Posterior vena cava (tissue), 2 donors: ENCODE results near the gene NPAS3. TPM values are rescaled to one million over a fixed set of nuclear protein-coding genes. Genes with fewer than 3 reads are reported as not detected.

Experiments used
- DNase-seq: peaks from one replicate; pipeline ENCODE4 v3.0.0-alpha.2; 2020; ENCODE audit warnings: low spot score
- intact Hi-C, 2 donors: fragments of 100-400 bp; cut with DNase I; formaldehyde crosslinking; loops; one replicate each; pipeline versions ENCODE4 v1.14.1 to v1.14.2; 2022 to 2023
- total RNA-seq, 2 donors: library from RNA; stranded (reverse); fragmentation: NEBNext Ultra II Directional; extraction: Animal tissue kit (Norgen Biotek cat#: 25700); gene quantifications; one replicate each; pipeline ENCODE4 v1.2.1, GENCODE V29; 2021
- donor health status: DM: yes; HTN: yes; CAD: no.
- donor health status: DM: yes; HTN: yes; CAD: no.

The NPAS3 gene
- total RNA-seq, 2 donors from 2014 or later: 1.3 to 2.6 TPM

DNA sequence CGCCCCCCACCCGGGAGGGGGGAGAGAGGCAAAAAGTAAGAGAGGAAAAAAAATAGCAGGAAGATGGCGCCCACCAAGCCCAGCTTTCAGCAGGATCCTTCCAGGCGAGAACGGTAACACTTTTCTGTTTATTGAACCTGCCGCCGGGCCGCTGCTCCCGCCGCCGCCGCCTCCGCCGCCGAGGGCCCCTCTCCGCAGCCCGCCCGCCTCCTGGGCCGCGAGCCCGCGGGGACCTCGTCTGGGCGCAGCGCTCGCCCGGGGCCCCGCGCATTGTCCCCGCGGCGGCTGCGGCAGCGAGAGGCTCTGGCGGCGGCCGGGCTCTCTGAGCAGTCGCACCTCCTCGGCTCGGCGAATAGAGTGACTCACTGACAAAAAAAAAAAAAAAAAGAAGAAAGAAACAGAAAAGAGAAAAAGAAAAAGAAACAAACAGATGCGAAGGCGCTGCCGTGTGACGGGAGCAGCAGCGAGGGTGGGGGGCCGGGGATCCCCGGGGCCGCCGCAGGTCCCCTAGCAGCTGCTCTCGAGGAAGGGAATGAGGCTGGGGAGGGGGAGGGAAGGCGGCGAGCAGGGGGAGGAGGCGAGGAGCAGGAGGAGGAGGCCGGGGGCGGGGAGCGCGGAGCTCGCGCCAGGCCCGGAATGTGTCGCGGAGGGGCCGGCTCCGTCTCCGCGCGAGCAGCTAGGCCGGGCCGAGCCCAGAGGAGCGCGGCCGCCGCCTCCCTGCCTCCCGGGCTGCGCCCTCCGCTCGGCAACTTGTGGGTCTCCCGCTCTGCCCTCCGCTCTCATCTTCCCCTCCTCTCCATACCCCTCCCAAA, 781 bp downstream of the NPAS3 start:
- intact Hi-C loops: no loop called here
- peak; percentile 91 for DNase-seq

DNA sequence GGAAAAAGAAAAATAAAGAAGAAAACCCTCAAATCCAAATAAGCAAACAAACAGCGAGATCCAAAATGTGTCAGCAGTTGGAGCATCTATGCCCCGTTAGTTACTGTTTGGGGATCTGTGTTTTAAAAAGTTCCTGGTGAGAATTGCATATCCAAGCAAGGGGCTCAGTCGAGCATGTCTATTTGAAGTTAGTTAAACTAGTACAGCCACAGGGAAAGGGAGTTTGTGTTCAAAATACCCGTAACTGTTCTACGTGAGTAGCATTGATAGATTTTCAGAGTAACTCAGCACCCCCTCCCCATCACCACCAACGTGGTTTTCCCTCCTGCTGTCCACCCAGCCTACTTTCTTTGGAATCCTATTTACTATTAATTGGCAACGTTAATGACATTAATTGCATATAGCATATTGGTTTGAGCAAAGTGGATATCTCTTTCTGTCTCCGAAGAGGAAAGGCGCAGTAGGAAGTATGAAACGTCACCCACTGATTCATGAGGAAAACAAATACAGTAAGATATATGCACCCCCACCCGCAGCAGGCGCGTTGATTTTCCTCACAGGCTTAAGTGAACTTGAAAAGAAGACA, 1.5 kb downstream of the NPAS3 start:
- intact Hi-C loops: no loop called here
- DNase-seq: no peak

DNA sequence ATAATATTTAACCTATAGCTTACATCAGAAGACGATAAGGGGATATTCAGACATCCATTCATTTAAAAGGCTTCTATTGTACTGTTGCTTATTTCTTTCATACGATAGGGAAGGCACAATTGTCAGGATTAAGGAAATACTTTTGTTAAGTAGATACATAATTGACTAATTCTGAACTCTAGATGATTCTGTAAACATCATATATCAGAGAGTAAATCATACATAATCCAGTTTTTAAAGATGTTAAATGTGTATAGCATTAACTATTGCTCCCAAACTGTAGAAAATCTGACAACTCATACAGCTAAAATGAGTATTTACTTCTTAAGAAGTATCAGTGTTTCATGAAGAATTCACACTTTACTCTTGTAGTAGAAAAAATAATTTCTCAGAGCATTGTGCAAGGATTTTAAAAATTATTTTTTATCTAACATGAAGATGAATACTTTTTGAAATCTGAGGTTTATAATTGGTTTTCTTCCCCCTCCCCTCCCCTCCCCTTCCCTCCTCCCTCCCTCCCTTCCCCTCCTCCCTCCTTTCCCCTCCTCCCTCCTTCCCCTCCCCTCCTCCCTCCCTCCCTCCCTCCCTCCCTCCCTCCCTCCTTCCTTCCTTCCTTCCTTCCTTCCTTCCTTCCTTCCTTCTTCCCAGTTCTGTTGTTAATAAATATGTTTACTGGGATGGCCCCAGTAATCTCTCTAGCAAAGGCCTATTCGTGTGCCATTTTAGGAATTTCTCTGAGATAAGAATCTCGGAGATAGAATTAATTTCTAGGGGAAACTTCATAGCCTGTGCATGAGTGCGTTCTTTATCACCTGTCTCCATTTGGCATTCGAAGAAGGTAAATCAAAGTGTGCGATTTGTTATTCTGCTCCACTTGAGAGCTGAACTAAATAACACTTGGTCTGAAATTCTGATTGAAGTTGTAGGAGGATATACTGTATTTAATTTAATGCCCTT, 2.3 kb downstream of the NPAS3 start:
- DNase-seq: no peak
- intact Hi-C loops: no loop called here

DNA sequence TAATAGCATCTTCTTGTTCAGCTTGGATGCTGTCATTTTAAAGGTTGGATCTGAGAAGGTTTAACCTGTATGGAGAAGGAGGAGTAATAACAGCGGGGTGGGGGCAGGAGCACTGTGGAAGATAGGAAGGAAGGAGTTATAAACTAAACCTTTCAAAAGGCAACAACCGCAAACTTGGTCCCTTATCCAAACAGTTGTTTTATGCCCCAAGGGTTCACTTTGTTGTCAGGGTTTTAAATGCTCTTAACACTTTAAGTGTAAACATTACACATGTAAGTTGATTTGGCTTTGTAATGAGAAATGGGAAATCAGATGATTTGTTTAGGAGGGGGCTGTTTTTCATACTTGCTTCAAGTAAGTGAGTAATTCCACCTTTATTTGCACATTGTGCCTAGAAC, 3.0 kb downstream of the NPAS3 start:
- no peak for DNase-seq
- intact Hi-C loops: no loop called here

DNA sequence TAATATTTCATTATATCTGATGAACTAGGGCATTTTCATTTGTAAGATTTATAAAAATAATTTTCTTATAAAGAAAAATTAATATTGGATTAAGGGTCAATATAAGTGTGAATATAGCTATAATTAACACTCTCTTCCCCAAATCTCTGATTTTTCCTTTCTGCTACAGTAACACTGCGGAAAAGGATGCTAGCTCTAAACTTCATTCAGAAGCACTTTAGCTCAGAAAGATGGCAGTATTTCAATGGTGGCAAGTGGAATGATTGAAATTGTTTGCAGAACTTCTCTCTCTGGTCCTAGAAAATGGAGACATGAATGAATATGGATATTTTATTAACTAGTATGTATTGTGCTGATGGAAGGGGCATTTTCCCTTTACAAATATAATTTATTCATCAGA, 8.4 kb downstream of the NPAS3 start:
- intact Hi-C loops: no loop called here
- DNase-seq: no peak

DNA sequence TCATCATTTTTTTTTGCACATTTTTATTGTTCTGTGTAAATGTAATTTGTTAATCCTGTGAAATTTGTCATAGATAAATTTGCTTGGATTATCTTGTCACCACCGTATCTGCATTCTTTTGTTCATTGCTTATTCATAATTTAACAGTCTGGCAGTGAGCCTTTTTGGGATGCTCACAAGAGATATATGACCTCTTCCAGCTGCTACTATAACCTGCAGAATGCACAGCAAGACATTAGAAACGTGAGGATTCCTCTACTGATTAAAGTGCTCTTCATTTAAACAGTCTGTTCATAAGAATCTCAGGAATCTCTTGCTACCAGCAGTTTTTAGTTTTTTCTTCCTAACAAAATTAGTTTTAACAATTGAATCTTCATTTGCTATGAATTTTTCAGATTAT, 9.1 kb downstream of the NPAS3 start:
- intact Hi-C loops: no loop called here
- no peak for DNase-seq

DNA sequence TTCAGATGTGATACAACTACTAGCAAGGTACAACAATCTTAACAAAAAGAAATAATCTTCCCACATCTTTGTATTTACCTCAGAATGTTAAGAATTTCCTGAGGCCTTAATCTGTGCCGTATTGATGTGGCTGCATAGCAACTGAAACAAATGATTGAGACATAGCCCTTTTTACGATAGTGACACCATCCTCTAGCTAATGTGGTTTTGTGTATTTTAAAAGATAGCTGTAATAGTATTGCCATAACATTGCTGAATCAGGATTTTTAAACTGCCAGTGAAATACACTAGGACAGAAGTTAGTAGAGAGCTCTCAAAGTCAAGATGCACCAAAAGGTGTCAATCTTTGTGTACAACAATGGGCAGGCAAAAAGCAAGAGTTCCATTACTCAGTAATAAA, 11.9 kb downstream of the NPAS3 start:
- intact Hi-C loops: no loop called here
- no peak for DNase-seq

DNA sequence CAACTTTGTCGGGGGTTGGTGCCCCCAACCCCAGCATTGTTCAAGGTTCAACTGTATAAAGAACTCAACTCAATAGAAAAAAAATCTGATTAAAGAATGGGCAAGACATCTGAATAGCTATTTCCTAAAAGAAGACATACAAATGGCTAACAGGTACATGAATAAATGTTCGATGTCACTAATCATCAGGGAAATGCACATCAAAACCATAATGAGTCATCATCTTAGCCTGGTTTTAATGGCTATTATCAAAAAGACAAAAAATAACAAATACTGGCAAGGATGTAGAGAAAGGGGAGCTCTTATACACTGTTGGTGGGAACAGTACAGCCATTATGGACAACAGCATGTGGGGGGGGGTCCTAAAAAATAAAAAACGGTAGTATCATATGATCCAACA, 28.7 kb downstream of the NPAS3 start:
- intact Hi-C loops: no loop called here
- no peak for DNase-seq

DNA sequence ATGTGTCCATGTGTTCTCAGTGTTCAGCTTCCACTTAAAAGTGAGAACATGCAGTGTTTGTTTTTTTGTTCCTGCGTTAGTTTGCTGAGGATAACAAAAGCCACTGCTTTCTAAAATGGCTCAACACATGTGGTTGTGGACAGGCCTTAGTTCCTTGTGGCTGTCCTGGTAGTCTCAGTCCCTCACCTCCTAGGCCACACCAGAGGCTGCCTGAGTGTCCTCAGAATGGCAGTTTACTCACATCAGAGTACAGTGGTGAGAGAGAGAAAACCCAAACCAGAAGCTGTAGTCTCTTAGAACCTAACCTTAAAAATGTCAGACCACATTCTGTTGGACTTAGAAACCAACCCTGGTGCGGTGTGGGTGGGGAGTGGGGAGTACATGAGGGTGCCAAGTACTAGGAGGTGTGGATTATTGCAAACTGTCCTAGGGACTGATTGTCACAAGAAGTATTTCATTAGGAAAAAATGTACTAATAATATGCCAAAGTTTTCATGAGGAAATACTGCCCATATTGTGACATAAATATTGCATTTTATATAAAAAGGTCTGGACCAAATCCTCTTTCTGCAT, 30.4 kb downstream of the NPAS3 start:
- intact Hi-C loops: no loop called here
- DNase-seq: no peak

DNA sequence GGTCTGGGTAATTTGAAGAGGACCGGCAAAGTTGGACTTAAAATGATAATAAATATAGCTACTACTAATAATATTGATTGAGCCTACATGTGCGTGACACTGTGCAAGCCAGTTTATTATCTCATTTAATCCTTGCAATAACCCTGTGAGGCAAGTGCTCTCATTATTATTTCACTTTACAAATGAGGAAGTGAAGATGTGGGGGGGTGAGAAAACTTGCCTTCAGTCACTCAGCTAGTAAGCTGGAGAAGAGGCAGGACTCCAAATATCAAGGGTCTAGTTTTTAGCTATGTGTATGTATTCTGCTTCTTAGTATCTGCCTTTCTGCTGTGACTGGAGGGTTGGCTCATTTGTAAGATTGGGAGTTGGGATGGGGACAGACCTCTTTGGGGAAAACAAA, 39.2 kb downstream of the NPAS3 start:
- DNase-seq: no peak
- intact Hi-C loops: no loop called here

DNA sequence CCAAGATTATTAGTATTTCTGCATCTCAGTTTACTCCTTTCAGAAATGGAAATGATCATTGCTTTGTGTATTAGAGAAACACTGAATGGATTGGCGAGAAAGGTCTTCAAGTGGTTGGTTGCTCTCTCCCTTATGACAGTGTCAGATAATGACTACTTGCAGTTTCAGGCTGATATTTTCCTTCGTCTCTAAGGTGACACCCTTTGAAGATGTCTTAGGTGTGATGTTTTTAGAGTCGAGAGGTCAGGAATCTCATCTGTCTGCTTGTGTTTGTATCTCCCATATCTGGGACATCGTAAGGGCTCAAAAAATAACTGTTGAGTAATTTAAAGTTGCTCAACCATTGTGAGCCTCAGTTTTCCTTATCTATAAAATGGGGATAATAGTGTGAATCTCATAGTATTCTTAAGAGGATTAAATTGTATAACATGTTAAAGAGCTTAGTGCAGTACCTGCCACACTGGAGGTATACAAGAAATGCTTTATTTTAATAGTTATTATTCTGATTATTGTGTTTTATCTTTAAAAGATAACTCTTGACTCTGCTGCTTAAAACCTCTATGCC, 40.1 kb downstream of the NPAS3 start:
- no peak for DNase-seq
- intact Hi-C loops: no loop called here

DNA sequence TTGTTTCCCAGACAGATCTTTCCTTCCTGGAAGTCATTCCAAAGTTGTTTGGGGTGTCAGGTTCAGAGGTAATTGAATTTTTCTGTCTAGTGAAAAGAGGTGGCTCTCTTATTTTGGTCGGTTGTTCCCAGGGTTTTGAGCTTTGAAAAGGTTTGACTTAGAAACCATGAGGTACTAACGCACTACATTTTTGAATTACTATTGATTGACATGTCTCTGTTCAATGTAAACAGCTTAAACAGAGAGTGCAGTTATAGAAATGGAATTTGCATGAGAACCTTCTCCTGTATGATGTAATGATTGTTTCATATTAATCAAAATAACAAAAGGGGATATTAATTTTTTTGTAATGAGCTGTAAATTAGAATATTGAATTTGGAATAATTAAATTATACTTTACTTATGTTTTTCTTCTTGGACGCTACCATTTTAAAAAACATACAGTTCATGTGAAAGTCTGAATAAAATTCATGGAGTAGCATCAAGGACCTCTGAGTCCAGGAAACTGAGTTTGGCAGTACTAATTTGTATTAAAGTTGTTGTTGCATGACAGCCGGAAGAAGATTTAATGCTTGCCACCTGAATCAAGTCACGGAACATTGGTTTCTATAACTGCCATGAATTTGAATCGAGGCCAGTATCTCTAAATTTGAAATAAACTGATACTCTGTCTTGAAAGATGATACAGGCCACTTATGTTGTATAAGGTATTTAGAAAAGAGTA, 41.7 kb downstream of the NPAS3 start:
- DNase-seq: no peak
- intact Hi-C loops: no loop called here

DNA sequence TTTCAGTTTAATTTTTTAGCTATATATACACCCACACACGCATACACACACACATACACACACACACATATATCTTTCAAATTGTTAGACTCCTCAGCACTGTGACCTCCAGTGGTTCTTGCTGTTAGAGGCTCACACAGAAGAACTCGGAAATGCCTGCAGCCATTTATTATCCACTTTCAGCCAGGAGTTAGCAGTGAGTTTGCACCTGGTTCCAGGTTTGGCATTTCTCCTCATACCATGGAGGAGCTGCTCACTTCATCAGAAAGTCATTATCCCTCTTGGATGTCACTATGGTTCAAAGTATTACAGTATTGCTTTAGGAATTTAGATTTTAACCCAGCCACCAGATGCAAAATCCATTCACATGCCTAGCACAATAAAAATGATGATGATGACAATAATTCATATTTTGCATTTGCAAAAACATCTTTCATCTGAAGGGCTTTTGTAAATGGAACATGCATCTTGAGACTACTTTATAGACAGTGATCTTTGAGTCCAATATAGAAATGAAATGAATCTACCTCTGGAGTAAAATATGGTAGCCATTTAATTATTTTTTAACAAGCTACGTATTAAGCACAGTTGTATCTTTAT, 42.3 kb downstream of the NPAS3 start:
- intact Hi-C loops: no loop called here
- no peak for DNase-seq

DNA sequence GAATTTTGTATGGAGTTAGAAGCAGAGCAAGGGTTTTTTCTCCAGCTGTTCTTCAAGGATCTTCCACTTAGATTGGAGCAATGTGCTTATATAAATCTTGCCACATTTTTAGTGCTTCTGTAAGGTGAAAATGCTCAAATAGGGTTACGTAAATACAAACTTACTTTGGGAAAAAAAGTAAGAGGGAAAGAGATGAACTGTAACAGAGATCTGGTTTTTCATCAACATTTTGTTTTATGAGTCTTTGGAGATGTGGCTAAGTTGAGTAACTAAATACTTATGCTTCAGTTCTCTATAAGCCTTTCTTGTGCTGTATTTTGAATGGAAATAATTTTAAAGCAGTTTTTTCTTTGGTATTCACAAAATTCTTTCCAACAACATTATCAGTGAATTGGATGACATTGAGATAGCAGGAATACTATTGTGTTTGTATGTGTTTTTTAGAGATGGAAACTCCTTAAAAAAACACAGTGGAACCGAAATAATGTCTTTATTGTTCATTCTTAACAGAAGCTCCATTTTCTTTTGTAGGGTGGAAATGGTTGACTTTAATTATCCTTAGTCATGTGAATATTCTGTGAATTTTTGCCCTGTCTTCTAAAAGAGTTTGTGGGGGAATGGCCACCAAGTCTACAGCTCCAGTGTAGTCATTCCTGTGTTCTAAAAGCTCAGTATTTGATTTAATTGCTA, 45.7 kb downstream of the NPAS3 start:
- no peak for DNase-seq
- intact Hi-C loops: no loop called here

DNA sequence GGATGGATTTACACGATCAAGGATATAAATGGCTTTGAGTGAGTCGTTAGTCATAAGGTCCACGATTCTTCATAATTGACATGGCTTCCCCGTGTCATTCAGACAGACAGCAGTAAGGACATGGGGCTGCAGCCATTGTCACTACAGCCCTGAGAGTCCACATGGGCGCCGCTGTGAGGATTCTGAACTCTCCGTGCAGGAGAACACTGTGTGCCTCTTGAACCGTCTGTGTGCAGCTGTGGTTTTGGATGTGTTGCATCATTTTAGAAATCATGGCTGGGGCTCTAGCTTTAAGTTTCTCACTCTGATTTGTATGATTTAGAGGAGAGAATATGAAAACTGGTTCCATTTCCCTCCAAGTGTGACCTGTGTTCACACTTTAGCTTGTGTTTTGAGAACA, 47.2 kb downstream of the NPAS3 start:
- DNase-seq: no peak
- intact Hi-C loops: no loop called here

DNA sequence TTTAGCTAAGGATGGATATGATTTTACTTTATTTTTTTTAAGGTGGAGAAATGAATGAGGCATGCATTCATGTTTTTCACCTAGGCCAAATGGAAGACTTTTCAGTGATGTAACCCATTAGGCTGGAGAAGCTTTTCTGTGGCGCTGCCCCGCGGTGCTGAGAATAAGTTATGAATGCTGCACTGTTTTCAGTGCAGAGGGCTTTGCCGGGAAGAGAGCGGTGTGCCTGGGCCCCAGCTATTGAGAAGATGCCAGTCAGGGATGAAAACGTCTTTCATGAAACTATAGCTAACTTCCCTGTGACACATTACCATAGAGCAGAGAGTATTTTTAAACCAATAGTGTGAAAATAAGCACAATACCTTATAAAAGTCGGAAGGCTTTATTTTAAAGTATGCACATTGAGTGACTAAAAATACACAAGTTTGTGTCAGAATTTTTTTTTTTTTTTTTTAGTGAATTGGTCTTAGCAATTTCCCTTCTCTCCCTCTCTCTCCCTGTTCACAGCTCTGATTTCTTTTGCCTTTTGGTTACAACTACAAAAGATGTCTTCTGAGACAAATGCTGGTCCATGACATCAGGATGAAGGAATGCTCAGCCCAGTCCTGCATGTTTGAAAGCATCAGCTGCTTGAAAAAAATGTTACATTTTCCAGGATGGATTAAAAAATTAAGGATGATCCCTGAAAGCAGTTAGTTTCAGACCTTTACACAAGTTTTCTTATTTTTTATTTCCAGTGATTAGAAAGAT, 48.3 kb downstream of the NPAS3 start:
- intact Hi-C loops: no loop called here
- DNase-seq: no peak

DNA sequence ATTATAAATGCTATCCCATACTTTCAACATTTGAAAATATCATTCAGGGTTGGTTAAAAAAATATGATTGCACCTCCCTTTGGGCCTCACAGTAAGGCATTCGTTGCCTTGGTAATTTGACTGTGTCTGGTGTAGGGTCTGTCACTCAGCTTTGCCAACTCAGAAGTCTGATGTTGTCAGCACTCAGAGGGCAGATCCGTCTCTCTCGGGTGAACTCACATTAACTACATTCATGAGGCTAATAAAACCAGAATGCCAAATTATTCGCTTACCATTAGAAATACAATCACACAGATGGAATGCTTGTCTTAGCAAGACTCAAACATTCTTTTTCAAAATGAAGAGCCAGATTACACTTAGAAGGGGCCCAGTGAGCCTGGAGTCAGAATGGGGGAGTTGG, 53.0 kb downstream of the NPAS3 start:
- no peak for DNase-seq
- intact Hi-C loops: no loop called here
